Measurements from ENCODE around the gene KDM8.
"Not testable (repeated sequence)": the region's sequence is repeated elsewhere in the genome, so short reads cannot be mapped to it uniquely, and the experiment has no call there.

KDM8 gene

GRCh38 chr16:27200914-27201313 is 2.4 kb upstream of the KDM8 start:
- not testable (repeated sequence) for H3K36me3 ChIP-seq (ENCODE audit: control insufficient read depth, insufficient read depth, low read length); H3K4me3 ChIP-seq (ENCODE audit: insufficient read depth, low read depth, low read length); H3K27me3 ChIP-seq (ENCODE audit: control insufficient read depth, insufficient read depth, low read length, poor library complexity, severe bottlenecking); H3K4me1 ChIP-seq (ENCODE audit: control insufficient read depth, insufficient read depth, low read length); H3K9me3 ChIP-seq (ENCODE audit: control insufficient read depth, low read length); H3K27ac ChIP-seq (ENCODE audit: insufficient read depth, low read depth, low read length, poor library complexity, severe bottlenecking)
- 90 to 100% methylated on average over 3 of the region's 3 CpGs for WGBS, 2 experiments

DNA sequence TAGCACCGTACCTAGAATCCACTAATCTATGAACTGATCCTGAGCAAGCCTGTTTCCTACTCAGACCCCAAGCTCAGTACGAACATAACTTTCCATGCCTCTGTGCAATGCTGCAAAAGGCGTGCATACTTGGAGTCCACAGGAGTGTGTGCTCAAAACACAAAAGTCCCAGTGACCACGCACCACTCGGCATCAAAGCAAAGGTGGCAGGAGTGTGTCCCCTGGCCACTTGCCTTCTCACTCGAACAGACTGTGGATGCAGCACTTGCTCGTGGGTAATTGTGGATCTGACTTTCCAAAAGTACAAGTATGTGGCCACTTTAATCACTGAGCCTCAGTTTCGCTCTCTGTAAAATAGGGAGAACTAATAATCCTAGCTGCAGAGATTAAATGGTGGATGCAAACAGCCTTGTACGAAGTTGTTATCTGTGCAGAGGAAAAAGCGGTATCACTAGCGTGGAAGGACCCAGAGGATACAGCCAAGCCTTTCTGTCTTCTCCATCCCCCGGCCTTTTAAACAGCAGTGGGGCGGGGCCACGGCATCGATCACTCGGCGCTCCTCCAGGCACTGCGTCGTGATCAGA is 311 bp upstream of the KDM8 start:
- Histone ChIP-seq H3K4me1 (ENCODE audit: control insufficient read depth, insufficient read depth, low read length) (peaks cover 5% of the 10 kb centered on the region), H3K36me3 (ENCODE audit: control insufficient read depth, insufficient read depth, low read length) (no peaks in the 10 kb centered on the region), H3K4me3 (ENCODE audit: insufficient read depth, low read depth, low read length) (peak overlapping the region; percentile 82), H3K27ac (ENCODE audit: insufficient read depth, low read depth, low read length, poor library complexity, severe bottlenecking) (peak overlapping the region; percentile 95), H3K27me3 (ENCODE audit: control insufficient read depth, insufficient read depth, low read length, poor library complexity, severe bottlenecking) (no peaks in the 10 kb centered on the region), H3K9me3 (ENCODE audit: control insufficient read depth, low read length) (no peaks in the 10 kb centered on the region)
- 27 to 29% methylated on average over 19 of the region's 19 CpGs for WGBS, 2 experiments

DNA sequence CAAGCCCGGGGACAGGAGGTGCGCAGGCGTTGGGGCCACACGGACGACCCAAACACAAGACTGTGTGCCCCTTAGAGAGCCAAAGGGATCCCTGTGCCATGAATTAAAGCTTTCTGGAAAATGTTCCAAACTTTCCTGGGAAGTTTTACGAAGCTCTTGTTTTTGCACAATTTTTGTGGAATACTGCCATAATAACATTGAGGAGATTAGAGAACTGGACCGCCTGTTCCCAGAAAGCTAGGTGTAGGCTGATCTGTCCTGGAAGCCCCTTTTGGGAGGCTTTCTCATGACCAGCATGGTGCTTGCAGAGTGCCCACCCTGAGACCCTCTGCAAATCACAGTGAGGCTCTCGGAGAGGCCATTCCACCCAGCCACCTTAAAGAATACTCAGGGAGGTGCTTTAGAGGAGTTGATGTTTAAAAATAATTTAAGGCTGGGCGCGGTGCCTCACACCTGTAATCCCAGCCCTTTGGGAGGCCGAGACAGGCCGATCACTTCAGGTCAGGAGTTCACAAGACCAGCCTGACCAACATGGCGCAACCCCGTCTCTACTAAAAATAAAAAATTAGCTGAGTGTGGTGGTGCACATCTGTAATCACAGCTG is 1.1 kb downstream of the KDM8 start:
- H3K27ac ChIP-seq (ENCODE audit: insufficient read depth, low read depth, low read length, poor library complexity, severe bottlenecking), result peak overlapping the region; percentile 57
- H3K9me3 ChIP-seq (ENCODE audit: control insufficient read depth, low read length), result no peaks in the 10 kb centered on the region
- no peaks in the 10 kb centered on the region for H3K36me3 ChIP-seq (ENCODE audit: control insufficient read depth, insufficient read depth, low read length)
- no peaks in the 10 kb centered on the region for H3K27me3 ChIP-seq (ENCODE audit: control insufficient read depth, insufficient read depth, low read length, poor library complexity, severe bottlenecking)
- 60 to 63% methylated on average over 14 of the region's 14 CpGs for WGBS, 2 experiments
- H3K4me1 ChIP-seq (ENCODE audit: control insufficient read depth, insufficient read depth, low read length), result peaks cover 5% of the 10 kb centered on the region
- peak overlapping the region; percentile 82 for H3K4me3 ChIP-seq (ENCODE audit: insufficient read depth, low read depth, low read length)

- Histone ChIP-seq H3K27ac (ENCODE audit: insufficient read depth, low read depth, low read length, poor library complexity, severe bottlenecking) (no peak overlapping the region), H3K27me3 (ENCODE audit: control insufficient read depth, insufficient read depth, low read length, poor library complexity, severe bottlenecking) (no peaks in the 10 kb centered on the region), H3K4me3 (ENCODE audit: insufficient read depth, low read depth, low read length) (no peak overlapping the region), H3K9me3 (ENCODE audit: control insufficient read depth, low read length) (no peaks in the 10 kb centered on the region), H3K4me1 (ENCODE audit: control insufficient read depth, insufficient read depth, low read length) (peaks cover 5% of the 10 kb centered on the region), H3K36me3 (ENCODE audit: control insufficient read depth, insufficient read depth, low read length) (peaks cover 6% of the 10 kb centered on the region)
- 90 to 93% methylated on average over 10 of the region's 10 CpGs for WGBS, 2 experiments
Measured at GRCh38 chr16:27205423-27206065, 2.2 kb downstream of the KDM8 start.

- not testable (repeated sequence) for H3K27me3 ChIP-seq (ENCODE audit: control insufficient read depth, insufficient read depth, low read length, poor library complexity, severe bottlenecking); H3K4me1 ChIP-seq (ENCODE audit: control insufficient read depth, insufficient read depth, low read length); H3K4me3 ChIP-seq (ENCODE audit: insufficient read depth, low read depth, low read length); H3K9me3 ChIP-seq (ENCODE audit: control insufficient read depth, low read length); H3K27ac ChIP-seq (ENCODE audit: insufficient read depth, low read depth, low read length, poor library complexity, severe bottlenecking); H3K36me3 ChIP-seq (ENCODE audit: control insufficient read depth, insufficient read depth, low read length)
- WGBS, 2 experiments, result 94 to 95% methylated on average over 10 of the region's 10 CpGs
Measured at GRCh38 chr16:27207121-27207520, 3.8 kb downstream of the KDM8 start.

- WGBS, 2 experiments, result 90 to 94% methylated on average over 8 of the region's 8 CpGs
- Histone ChIP-seq H3K9me3 (ENCODE audit: control insufficient read depth, low read length) (no peaks in the 10 kb centered on the region), H3K36me3 (ENCODE audit: control insufficient read depth, insufficient read depth, low read length) (peaks cover 7% of the 10 kb centered on the region), H3K27me3 (ENCODE audit: control insufficient read depth, insufficient read depth, low read length, poor library complexity, severe bottlenecking) (no peaks in the 10 kb centered on the region), H3K27ac (ENCODE audit: insufficient read depth, low read depth, low read length, poor library complexity, severe bottlenecking) (no peak overlapping the region), H3K4me3 (ENCODE audit: insufficient read depth, low read depth, low read length) (no peak overlapping the region), H3K4me1 (ENCODE audit: control insufficient read depth, insufficient read depth, low read length) (peaks cover 5% of the 10 kb centered on the region)
Measured at GRCh38 chr16:27208081-27208680, 4.9 kb downstream of the KDM8 start.

GRCh38 chr16:27208796-27209195 is 5.5 kb downstream of the KDM8 start:
- no peaks in the 10 kb centered on the region for H3K9me3 ChIP-seq (ENCODE audit: control insufficient read depth, low read length)
- H3K27ac ChIP-seq (ENCODE audit: insufficient read depth, low read depth, low read length, poor library complexity, severe bottlenecking), result no peak overlapping the region
- WGBS, 2 experiments, result 93 to 94% methylated on average over 3 of the region's 3 CpGs
- peaks cover 7% of the 10 kb centered on the region for H3K36me3 ChIP-seq (ENCODE audit: control insufficient read depth, insufficient read depth, low read length)
- H3K4me3 ChIP-seq (ENCODE audit: insufficient read depth, low read depth, low read length), result no peak overlapping the region
- peaks cover 5% of the 10 kb centered on the region for H3K4me1 ChIP-seq (ENCODE audit: control insufficient read depth, insufficient read depth, low read length)
- H3K27me3 ChIP-seq (ENCODE audit: control insufficient read depth, insufficient read depth, low read length, poor library complexity, severe bottlenecking), result no peaks in the 10 kb centered on the region

DNA sequence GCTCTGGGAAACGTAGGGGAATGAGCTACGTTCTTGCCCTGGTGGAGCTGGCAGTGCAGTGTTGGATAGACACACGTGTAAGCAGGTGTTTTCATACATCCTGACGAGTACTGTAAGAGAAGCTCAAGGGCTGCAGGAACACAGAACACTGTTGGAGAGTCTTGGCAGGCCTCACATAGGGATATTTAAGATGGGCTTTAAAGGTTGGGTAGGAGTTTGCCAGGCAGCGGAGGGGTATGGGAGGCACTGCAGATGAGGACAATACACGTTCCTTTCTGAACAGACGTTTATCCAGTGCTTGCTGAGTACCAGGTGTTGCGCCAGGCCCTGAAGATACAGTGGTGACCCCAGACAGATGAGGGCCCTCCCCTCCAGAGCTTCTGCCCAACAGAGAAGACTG is 6.3 kb downstream of the KDM8 start:
- whole genome bisulfite sequencing, 2 experiments, result 90 to 94% methylated on average over 8 of the region's 8 CpGs
- H3K4me3 ChIP-seq (ENCODE audit: insufficient read depth, low read depth, low read length), result no peak overlapping the region
- no peaks in the 10 kb centered on the region for H3K27me3 ChIP-seq (ENCODE audit: control insufficient read depth, insufficient read depth, low read length, poor library complexity, severe bottlenecking)
- no peaks in the 10 kb centered on the region for H3K9me3 ChIP-seq (ENCODE audit: control insufficient read depth, low read length)
- H3K27ac ChIP-seq (ENCODE audit: insufficient read depth, low read depth, low read length, poor library complexity, severe bottlenecking), result no peak overlapping the region
- peaks cover 7% of the 10 kb centered on the region for H3K36me3 ChIP-seq (ENCODE audit: control insufficient read depth, insufficient read depth, low read length)
- H3K4me1 ChIP-seq (ENCODE audit: control insufficient read depth, insufficient read depth, low read length), result peaks cover 2% of the 10 kb centered on the region

DNA sequence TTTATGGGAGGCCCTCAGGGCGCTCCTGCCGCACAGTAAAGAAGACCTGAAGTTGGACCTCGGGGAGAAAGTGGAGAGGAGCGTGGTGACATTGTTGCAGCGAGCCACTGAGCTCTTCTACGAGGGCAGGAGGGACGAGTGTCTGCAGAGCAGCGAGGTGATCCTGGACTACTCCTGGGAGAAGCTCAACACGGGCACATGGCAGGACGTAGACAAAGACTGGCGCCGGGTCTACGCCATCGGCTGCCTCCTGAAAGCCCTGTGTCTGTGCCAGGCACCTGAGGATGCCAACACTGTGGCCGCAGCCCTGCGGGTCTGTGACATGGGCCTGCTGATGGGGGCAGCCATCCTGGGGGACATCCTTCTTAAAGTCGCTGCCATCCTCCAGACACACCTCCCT is 6.8 kb downstream of the KDM8 start:
- Histone ChIP-seq H3K4me1 (ENCODE audit: control insufficient read depth, insufficient read depth, low read length) (no peaks in the 10 kb centered on the region), H3K27me3 (ENCODE audit: control insufficient read depth, insufficient read depth, low read length, poor library complexity, severe bottlenecking) (no peaks in the 10 kb centered on the region), H3K4me3 (ENCODE audit: insufficient read depth, low read depth, low read length) (no peak overlapping the region), H3K27ac (ENCODE audit: insufficient read depth, low read depth, low read length, poor library complexity, severe bottlenecking) (no peak overlapping the region), H3K36me3 (ENCODE audit: control insufficient read depth, insufficient read depth, low read length) (peaks cover 7% of the 10 kb centered on the region), H3K9me3 (ENCODE audit: control insufficient read depth, low read length) (no peaks in the 10 kb centered on the region)
- WGBS, 2 experiments, result 95 to 96% methylated on average over 17 of the region's 17 CpGs

- no peaks in the 10 kb centered on the region for H3K4me1 ChIP-seq (ENCODE audit: control insufficient read depth, insufficient read depth, low read length)
- no peak overlapping the region for H3K27ac ChIP-seq (ENCODE audit: insufficient read depth, low read depth, low read length, poor library complexity, severe bottlenecking)
- H3K36me3 ChIP-seq (ENCODE audit: control insufficient read depth, insufficient read depth, low read length), result peaks cover 7% of the 10 kb centered on the region
- H3K4me3 ChIP-seq (ENCODE audit: insufficient read depth, low read depth, low read length), result no peak overlapping the region
- 95 to 96% methylated on average over 10 of the region's 10 CpGs for WGBS, 2 experiments
- no peaks in the 10 kb centered on the region for H3K27me3 ChIP-seq (ENCODE audit: control insufficient read depth, insufficient read depth, low read length, poor library complexity, severe bottlenecking)
- H3K9me3 ChIP-seq (ENCODE audit: control insufficient read depth, low read length), result no peaks in the 10 kb centered on the region
Measured at GRCh38 chr16:27211026-27211425, 7.7 kb downstream of the KDM8 start.
